GM19452 (cell line): ENCODE measurements around the gene NMNAT2.
"Not testable (repeated sequence)": the region's sequence is repeated elsewhere in the genome, so short reads cannot be mapped to it uniquely, and the experiment has no call there.

Experiments used
- ATAC-seq: cut with Tn5 transposase; IDR thresholded peaks from one replicate; pipeline ENCODE4 v1.9.1; 2021; ENCODE audit not compliant: unreplicated experiment

Gene NMNAT2

DNA sequence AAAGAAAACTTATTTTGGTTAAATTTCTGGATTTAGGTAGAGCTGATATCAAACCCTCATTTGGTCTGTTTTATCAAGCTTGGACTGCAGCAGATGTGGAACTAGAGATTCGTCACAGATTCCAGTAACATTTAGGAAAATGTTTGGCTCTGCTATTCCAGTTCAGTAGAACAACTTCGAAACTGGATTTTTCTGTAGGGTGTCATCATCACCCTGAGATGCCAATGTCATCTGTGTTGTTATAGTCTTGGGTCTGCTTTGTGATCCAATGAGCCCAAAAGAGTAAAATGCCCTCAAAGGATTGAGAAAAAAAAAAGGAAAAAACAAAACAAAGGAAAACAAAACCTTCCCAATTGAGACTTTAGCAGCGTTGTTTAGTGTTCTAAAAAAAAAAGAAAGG is 176.7 kb downstream of the NMNAT2 start:
- ATAC-seq, result no peak

DNA sequence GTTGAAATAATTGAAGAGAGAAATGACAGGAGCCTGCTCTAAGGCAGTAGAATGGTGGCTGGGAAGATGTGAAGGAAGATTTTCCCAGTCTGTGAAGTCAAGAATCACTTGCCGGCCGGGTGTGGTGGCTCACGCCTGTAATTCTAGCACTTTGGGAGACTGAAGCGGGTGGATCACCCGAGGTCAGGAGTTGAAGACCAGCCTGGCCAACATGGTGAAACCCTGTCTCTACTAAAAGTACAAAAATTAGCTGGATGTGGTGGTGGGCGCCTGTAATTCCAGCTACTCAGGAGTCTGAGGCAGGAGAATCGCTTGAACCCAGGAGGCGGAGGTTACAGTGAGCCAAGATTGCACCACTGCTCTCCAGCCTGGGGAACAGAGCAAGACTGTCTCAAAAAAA is 177.3 kb downstream of the NMNAT2 start:
- not testable (repeated sequence) for ATAC-seq

DNA sequence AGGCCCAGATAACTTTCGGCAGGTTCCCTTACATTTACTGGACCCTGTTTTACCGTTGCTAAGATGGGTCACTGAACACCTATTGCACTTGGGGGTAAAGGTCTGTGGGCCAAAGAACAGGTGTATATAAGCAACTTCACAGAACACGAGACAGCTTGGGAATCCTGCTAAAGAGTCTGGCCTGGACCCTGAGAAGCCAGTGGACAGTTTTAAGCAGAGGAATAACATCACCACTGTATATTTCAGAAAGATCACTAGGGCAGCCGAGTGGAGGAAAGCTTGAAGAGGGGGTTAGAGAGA is 177.7 kb downstream of the NMNAT2 start:
- no peak for ATAC-seq

DNA sequence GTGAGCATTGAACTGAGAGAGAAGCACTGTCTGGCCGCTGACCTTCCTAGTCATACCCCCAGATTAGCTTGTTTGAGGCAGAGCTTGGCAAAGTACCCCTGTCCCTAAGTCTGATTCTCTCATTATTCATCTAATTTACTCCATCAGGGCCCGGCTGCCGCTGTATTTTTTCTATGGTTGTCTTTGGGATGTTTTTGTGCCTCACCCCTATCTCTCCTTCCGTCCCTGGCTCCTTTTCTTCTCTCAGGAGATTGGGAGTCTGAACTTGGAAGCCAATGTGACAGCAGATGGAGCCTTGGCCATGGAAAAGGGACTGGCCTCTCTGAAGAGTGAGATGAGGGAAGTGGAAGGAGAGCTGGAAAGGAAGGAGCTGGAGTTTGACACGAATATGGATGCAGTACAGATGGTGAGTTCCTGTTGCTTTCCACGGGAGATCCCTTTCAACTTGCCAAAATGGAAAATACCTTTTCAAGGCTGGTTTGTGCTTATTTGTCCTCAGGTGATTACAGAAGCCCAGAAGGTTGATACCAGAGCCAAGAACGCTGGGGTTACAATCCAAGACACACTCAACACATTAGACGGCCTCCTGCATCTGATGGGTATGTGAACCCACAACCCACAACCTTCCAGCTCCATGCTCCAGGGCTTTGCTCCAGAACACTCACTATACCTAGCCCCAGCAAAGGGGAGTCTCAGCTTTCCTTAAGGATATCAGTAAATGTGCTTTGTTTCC is 178.2 kb downstream of the NMNAT2 start:
- no peak for ATAC-seq

DNA sequence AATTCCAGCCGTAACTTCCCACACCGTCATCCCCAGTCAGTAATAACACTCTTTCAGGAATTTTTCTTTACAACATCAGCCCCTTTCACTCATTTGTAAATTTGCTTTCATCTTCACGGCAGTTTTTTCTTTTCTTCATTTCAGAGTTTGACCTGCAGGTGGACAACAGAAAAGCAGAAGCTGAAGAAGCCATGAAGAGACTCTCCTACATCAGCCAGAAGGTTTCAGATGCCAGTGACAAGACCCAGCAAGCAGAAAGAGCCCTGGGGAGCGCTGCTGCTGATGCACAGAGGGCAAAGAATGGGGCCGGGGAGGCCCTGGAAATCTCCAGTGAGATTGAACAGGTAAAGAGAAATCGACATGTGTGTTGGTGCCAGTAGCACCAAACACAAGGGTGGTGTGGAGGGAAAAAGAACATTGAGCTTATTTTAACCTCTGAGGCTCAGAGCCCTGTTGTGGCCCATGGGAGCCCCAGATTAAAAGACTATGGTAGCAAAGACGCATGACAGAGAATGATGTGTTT is 178.9 kb downstream of the NMNAT2 start:
- ATAC-seq, result no peak

DNA sequence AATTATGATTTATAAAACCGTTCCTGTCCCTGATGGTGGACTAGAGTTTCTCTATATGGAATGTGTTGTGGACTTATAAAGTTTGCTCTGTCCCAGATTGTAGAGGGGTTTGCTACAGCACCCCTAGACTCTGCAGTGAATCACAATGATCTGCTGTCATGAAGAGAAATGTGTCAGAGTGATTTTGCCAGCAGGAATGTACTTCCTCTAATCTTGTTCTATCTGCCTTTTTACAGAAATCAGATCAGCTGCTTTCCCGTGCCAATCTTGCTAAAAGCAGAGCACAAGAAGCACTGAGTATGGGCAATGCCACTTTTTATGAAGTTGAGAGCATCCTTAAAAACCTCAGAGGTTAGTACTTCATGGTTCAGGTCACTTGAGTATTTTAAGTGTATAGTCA is 180.1 kb downstream of the NMNAT2 start:
- no peak for ATAC-seq

DNA sequence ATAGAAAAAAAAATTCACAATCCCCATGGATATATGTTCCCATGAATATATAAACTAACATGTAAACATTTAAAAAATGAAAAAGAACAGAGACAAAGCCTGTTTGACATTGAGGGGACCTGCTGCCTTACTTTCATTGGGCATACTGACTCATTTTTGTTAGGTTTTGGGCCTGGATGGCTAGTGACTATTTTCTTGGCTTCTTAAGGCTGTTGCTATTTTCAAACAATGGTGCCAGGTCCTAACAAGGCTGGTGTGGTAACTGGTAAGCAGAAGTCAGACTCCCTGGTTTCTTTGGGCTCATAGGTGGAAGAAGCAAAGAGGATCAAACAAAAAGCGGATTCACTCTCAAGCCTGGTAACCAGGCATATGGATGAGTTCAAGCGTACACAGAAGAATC is 181.1 kb downstream of the NMNAT2 start:
- ATAC-seq, result no peak

DNA sequence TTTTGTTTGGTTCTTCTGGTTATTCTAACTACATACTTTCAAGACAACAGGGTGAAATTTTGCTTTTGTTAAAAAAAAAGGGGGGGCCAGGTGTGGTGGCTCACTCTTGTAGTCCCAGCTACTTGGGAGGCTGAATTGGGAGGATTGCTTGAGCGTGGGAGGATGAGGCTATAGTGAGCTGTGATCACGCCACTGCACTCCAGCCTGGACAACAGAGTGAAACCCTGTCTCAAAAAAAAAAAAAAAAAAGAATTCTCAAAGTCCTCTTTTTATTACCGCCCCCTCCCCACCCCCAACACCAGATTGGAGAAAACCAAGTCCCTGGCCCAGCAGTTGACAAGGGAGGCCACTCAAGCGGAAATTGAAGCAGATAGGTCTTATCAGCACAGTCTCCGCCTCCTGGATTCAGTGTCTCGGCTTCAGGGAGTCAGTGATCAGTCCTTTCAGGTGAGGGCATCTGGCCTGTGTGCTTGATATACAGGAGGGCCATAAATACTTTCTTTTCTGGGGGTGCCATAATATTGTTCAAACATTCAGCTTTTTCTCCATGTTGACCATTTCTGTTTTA is 181.9 kb downstream of the NMNAT2 start:
- ATAC-seq, result no peak

DNA sequence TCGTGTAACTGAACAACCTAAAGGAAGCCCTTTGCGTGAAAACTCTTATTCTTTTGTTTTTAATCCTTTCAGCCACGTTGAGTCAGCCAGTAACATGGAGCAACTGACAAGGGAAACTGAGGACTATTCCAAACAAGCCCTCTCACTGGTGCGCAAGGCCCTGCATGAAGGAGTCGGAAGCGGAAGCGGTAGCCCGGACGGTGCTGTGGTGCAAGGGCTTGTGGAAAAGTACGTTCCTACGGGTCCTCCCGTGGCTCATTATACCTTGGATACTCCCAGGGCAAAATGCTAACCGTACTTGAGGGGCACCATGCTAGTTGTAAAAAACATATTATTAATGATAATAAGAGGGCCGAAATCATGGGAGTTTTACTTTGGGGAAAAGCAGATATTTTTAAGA is 182.7 kb downstream of the NMNAT2 start:
- no peak for ATAC-seq

DNA sequence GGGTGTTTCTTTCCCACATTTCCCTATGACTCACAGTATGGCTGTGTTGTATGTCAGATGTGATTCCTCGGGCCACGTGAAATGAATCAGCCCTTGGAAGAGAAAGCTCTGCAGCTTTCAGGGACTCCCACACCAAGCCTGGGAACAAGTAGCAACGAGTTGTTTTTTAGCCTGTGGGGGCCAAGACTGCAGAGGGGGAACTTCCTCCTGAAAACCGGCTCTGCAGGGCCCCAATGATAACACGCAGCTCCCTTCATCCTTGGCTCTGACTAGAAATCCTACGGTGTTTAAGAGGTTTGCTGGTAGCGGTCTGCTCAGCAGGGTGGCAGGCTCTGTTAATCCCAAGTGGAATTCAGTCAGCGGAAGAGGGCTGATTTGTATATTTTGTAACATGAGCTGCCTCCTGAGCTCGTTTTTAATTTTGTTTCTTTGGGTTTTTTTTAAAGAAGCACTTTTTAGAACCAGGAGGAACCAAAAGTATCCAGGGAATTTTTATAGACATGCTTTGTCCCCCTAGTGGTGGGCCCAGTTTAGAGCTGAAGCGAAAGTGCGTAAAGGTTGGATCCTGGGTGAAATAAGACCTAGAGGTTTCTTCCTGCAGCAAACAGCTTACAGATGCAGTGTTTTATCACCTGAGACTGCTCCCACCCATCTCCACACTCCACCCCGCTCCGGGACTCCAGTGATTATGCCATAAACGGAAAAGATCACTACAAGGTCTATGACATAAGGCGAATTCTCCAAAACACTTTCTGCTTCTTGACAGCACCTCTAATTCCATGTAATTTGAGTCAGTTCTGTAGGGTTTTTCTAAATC is 183.3 kb downstream of the NMNAT2 start:
- ATAC-seq, result no peak

DNA sequence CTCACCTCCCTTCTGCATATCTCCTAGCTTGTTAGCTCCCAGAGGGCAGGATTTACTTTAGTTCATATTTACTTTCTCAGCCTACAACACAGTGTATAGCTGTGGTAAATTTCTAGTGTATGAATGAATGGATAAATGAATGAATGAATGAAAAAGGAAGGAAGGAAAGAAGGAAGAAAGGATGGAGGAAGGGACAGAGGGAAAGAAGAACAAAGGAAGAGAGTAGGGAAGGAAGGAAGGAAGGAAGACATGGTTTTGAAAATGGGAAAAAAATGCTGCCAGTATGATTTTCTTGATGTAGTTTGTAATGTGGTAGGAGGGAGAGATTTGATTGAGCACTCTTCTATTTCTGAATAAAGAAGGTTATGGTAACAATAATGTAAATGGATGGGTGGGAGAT is 185.1 kb downstream of the NMNAT2 start:
- ATAC-seq, result no peak

DNA sequence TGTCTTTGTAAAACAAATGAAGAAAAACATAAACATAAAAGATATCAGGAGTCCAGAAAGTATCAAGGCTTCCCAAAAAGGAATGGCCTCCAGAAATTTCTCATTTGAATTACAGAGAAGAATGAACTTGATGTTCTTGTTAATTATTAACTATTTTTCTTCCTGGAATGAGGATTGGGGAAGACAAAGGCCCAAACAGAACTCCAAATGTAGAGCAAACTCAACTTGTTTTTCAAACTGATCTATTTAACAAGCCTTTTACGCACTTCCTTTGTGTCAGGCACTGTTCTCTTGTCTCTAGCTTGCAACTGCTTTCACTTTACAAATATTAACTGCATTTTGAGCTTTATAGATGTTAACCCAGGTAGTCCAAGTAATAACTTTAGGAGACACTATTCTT is 186.6 kb downstream of the NMNAT2 start:
- no peak for ATAC-seq

DNA sequence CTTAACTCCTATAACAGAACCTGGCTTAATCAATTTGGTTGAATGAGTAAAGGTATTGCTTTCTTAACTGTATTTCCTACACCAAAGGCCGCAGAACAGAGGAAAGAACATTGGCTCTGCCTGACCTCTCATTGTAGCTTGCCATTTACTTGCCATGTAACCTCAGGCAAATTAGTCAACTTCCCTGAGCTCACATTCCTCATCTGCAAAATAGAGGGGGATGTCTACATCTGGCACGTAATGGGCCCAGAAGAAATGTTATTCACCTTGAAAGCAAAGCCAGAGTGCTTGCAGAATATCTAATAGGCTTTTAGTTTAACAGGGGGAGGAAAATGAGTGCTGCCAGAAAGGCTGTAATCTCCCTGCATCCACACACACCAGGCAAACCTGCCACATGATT is 187.8 kb downstream of the NMNAT2 start:
- ATAC-seq, result no peak

DNA sequence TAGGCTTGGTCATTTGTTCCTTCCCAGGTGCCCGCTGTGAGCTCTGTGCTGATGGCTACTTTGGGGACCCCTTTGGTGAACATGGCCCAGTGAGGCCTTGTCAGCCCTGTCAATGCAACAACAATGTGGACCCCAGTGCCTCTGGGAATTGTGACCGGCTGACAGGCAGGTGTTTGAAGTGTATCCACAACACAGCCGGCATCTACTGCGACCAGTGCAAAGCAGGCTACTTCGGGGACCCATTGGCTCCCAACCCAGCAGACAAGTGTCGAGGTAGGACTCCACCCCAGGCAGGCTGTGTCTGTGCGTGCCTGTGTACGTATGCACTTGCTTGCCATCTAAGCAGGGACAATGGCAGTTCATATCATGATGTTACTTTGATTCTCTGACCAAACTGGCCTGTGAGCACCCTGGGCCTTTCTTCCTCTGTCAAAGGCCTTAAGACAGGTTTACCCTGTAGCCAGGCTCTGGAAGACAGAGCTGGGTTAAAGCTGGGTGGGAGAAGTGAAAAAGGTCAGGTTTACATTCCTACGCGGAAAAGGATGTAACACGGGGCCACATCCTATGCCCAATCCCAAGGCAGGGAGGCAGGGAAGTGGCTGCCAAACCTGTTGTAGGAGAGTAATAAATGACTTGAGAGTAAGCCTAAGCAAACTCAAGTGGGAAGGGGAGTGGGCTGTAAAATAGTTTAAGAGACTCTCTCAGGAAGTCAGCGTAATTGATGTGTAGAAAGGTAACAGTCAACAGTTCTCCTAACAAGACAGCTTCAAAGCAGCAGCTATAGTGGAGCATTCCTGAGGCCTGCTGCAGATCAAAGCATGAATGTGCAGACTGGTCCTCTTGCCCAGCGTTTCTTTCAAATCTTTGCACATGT is 189.6 kb downstream of the NMNAT2 start:
- ATAC-seq, result no peak

DNA sequence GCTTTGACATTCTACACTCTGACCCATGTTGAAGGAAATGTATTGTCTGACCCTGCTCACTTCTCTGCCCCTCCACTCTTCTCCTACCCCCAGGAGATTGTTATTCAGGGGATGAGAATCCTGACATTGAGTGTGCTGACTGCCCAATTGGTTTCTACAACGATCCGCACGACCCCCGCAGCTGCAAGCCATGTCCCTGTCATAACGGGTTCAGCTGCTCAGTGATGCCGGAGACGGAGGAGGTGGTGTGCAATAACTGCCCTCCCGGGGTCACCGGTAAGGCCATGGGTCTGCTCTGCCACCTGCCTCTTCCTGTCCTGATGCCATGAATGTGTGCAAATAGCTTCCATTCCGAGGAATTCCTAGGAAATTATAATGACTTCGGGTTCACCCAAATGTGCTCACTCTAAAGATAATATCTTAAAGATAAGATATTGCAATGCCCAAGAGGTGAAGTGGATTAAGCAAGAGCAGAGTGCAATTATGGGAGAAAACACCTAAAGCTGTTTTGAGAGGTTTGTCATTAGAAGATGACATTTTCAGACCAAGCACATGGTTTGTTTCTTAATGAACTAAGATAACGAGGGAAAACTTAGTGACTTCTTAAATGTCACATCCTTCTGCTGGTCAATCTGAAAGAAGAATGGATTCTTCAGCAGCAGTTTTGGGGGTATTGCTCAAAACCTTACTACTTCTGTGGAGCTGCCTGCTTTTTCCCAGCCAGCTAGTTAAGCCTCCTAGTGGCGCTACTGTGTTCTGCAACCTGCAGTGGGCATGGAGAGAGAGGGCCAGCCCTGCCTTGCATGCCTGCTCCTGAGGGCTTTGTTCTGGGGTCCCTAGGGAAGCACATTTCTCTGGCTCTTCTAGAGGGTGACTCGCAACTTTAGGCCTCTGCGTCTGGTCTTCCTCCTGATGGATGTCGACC is 190.5 kb downstream of the NMNAT2 start:
- no peak for ATAC-seq

DNA sequence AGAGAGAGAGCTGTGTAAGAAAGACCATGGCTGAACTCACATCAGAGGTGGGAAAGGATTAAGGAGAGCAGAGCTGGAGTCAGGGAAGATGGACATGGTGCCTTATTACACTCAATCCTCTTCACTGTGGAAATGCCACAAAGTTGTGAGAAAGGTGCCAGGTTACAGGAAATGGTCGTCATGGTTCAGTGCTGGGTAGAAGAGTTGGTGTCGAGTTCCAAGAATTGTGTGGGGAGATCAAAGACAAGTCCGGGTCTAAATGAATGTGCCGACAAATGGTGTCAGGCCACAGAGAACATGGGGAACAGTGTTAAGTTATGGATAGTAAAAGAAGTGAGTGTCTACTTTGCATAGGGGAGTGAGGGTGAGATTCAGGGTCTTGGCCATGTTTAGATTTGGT is 191.2 kb downstream of the NMNAT2 start:
- ATAC-seq, result no peak

DNA sequence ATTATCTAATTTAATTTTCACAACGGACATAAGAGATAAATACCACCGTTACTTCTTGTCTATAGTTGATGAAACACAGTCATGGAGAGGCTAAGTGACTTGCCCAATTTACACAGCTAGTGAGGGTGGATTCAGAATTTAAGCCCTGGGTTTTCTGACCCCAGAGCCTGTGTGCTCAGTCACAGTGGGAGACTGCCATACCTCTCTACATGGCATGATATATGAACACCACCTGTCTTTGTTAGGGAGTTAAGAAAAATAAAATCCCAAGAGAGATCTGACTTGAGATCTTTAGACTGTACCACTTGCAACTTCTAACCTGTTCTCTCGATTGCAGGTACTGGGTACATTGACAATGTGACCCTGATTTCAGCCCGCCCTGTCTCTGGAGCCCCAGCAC is 191.8 kb downstream of the NMNAT2 start:
- ATAC-seq, result no peak

DNA sequence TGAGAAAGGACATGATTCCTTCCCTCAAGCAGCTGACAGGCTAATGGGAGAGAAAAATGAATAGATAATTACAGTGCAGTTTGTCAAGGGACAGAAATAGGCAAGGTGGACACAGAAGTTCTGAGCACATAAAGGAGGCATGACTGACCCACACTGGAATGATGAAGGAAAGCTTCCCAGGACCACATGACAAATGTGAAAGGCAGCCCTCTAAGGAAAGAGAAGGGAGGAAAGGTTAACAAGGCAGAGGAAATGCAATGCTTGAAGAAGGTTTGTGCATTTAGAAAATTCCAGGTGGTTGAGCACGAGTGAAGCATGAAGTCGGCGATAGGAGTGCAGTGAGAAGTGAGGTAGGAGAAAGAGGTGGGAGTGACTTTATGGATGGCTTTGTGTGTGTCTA is 194.7 kb downstream of the NMNAT2 start:
- ATAC-seq, result no peak

DNA sequence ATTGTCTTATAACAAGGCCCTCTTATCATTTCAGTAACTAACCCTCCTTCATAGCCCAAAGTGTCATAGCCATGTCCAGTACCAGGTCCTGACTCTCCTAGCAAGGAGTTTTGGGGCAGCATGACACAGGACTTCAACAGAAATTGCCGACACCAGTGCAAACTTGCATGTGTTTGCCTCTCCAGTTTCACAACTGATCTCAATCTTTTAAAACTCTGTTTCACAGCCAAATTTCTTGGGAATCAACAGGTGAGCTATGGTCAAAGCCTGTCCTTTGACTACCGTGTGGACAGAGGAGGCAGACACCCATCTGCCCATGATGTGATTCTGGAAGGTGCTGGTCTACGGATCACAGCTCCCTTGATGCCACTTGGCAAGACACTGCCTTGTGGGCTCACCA is 195.3 kb downstream of the NMNAT2 start:
- ATAC-seq, result no peak

DNA sequence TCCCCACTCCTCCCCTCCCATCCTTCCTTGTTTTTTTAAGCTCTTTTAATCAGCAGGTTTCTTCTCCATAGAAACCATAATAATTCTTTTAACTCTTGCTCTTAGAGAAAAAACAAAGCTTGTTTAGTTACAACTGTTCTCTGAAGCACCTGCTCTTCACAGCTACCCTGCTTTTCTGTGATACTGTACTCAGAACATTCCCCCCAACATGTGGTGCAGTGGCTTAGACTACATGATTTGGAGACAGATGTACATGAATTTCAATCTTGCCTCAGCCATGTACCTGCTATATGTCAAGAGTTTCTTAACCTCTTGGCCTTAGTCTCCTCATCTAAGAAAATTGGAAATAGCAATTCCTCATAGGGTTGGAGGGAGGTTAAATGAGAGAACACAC is 198.6 kb downstream of the NMNAT2 start:
- ATAC-seq, result no peak
